HG03342 (cell line): ENCODE data around the gene SLC37A1.
A peak's percentile ranks its signal among the peaks of the same experiment; 100 is the strongest.

Source experiments
- ATAC-seq: cut with Tn5 transposase; IDR thresholded peaks from one replicate; pipeline ENCODE4 v1.9.1; 2021; ENCODE audit warnings: mild to moderate bottlenecking, moderate library complexity; ENCODE audit not compliant: unreplicated experiment

The SLC37A1 gene

DNA sequence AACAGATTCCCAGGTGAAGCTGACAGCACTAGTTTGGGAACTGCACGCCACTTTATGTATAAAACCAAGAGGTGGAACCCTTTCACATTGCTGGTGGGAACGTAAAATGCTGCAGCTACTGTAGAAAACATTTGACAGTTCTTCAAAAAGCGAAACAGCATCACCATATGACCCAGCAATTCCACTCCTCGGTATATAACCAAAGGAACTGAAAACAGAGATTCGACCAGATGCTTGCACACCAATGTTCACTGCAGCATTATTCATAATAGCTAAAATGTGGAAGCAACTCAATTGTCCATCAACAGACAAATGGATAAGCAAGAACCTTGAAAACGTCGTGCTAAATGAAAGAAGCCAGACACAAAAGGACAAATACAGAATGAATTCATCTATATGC, 35.1 kb upstream of the SLC37A1 start:
- peak; percentile 50 for ATAC-seq

DNA sequence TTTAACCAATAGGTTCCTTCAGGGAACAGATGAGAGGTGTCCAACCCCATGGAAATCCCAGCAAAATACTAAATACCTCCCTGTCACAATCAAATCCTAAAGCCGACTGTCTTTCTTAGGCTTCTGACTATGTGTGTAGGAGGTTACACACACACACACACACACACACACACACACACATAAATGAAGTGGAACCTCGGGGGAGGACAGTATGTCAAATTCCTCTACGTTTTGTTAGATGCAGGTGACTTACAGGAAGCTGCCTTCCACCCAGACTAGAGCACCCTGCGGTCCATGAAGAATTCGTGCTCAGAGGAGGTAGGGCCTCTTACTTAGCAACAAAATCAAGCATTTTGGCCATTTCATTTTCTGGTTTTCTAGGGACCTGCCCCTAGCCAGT, 34.1 kb upstream of the SLC37A1 start:
- no peak for ATAC-seq

DNA sequence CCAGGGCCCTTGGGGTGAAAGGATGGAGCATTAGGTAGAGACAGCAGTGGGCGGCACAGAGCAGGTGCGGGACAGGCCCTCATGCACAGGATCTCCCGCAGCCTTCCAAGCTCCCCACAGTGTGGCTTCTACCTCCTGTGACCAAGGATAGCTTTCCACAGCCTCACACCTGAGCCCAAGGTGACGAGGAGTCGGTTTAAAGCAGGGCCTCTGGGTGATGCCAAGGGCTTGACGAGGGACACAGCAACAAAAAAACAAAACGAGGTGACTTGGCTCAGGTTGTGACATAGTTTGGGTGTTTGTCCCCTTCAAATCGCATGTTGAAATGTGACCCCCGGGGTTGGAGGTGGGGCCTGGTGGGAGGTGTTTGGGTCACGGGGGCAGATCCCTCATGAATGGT, 32.9 kb upstream of the SLC37A1 start:
- no peak for ATAC-seq

DNA sequence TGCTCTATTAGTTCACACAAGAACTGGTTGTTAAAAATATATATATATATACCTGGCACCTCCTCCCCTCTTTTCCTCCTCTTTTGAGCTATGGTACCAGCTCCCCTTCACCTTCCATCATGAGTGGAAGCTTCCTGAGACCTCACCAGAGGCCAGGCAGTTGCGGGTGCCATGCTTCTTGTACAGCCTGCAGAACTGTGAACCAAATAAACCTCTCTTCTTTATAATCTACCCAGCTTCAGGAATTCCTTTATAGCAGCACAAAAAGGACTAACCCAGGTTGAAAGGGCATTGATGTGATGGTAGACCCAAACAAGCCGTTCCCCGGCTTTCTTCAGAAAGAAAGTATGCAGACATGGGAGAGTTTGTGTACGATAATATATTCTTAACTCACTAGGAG, 32.5 kb upstream of the SLC37A1 start:
- no peak for ATAC-seq

DNA sequence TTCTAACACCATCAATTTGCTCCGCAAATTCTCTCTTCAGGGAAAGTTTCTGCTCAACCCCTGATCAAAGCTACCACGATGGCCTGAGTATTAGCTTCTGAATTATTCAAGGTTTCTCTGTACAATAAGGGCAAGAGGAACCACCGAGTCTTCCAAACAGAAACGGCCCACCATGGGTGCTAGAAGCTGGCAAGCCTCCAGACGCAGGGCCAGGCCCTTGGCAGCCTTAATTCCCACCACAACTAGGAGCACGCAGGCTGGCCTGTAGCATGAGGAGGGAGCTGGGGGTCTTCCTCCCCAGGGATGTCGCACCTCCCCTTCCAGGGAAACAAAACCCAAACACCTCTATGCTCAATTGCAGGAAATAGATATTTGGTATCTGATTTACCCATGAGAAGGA, 28.7 kb upstream of the SLC37A1 start:
- ATAC-seq = no peak

DNA sequence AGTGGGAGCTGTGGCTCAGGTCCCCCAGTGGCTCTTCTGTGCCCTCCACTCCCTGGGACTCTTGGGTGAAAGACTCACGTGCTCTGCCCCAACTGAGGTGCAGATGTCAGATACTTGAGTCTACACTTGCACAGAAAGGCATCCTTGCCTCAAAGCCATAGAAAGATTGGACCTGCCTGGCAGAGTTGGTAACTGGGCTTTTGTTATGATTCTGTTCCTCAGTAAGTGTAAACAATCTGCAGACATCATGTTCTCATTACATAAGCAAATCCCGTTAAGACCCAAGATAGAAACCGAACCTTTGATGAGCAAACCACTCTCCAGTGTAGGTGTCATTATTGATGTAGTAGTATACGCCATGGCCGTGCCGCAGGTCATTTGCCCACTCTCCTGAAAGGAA, 27.6 kb upstream of the SLC37A1 start:
- ATAC-seq = no peak

DNA sequence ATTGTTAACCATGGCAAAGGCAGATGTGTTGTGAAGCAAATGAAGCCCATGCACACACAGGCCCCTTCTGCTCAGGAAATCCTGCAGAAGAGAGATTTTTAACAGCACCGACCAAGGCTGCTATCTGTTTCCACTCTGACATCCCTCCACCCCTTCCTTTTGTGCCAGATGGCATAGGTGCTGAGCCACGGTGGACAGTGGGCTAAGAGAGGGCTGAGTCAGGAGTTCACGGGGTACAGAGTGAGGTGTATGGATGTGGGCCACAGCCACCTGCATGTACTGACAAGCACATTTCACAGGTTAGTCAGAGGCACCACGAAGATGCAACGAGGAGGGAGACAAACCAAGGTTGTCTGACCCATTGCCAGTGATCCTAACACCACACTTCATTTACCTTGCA, 27.1 kb upstream of the SLC37A1 start:
- no peak for ATAC-seq

DNA sequence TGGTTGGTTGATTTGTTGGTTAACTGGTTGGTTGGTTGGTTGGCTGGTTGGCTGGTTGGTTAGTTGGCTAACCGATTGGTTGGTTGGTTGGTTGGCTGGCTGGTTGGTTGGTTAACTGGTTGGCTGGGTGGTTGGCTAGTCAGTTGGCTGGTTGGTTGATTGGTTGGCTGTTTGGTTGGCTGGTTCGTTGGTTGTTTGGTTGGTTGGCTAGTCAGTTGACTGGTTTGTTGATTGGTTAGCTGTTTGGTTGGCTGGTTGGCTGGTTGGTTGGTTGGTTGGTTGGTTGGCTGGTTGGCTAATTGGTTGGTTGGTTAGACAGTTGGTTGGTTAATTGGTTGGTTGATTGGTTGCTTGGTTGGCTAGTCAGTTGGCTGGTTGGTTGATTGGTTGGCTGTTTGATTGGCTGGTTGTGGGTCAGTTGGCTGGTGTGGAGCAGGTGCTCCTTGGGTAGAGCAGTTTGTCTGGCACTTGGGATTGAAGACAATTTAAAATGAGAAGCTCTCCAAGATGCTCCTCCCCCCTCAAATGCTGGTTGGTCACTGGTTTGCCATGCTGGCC, 24.6 kb upstream of the SLC37A1 start:
- no peak for ATAC-seq

DNA sequence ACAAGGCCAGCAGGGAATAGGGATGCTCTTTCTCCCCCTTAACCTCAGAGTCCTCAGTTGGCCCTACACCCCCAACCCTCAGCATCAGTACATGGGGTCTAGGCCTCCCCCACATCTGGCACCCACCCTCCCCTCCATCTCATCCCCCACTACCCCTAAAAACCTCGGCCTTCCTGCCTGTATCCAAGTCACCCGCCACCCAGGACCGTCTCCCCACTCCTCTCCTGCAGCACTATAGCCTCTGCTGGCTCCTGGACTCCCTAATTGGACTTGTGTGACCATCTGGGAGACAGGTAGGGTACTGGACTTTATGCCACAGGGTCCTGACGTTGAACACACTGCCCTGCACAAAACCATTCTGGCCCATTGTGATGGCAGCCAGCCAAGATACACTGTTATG, 23.7 kb upstream of the SLC37A1 start:
- ATAC-seq = no peak

DNA sequence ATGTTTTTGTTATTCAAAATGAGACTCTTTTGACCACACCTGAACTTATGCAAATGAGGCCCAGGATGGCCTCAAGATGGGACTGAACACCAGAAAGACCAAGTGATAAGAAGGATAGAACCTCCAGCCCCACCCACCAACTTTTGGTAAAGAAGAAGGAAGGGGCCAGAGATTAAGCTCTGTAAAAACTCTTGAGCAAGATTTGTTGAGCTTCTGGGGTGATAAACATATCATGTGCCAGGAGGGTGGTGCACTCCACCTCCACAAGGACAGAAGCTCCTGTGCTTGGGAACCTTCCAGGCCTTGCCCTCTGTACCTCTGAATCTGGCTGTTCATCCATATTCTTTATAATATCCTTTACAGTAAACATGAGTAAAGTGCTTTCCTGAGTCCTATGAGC, 22.9 kb upstream of the SLC37A1 start:
- no peak for ATAC-seq

DNA sequence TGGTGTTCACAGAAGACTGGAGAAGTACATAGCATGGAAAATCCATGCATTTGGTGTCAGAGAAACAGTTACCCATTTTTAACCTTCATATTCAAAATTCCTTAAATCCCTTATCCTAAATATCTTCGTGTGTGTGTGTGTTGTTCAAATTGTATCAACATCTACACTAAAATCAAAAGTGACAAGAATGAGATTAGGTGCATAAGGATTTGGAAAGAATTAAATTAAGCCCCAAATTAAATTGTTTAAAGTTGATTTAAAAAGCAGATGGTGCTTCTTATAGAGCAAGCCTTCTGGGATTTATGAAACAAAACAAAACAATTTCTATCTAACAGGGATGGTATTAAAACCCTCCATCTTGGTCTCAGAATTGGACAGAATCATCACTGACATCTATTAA, 22.3 kb upstream of the SLC37A1 start:
- ATAC-seq = no peak

DNA sequence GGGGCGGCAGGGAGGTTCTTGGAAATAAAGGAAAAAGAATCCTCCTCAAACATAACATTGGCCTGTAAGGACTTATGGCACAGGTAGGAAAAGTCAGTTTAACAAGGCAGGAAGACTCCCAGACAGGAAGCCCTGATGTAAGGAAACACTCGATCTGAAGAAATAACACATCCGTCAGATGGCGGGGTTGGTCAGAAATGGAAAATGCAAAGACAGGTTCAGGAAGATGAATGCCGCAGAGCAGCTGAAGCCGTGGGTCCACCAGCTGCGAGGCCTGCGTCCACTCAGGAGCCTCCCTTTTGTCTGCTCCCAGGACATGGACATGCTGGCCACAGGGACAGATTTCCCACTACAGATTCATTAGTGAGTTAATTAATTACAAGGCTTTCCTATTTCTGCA, 21.5 kb upstream of the SLC37A1 start:
- ATAC-seq = no peak

DNA sequence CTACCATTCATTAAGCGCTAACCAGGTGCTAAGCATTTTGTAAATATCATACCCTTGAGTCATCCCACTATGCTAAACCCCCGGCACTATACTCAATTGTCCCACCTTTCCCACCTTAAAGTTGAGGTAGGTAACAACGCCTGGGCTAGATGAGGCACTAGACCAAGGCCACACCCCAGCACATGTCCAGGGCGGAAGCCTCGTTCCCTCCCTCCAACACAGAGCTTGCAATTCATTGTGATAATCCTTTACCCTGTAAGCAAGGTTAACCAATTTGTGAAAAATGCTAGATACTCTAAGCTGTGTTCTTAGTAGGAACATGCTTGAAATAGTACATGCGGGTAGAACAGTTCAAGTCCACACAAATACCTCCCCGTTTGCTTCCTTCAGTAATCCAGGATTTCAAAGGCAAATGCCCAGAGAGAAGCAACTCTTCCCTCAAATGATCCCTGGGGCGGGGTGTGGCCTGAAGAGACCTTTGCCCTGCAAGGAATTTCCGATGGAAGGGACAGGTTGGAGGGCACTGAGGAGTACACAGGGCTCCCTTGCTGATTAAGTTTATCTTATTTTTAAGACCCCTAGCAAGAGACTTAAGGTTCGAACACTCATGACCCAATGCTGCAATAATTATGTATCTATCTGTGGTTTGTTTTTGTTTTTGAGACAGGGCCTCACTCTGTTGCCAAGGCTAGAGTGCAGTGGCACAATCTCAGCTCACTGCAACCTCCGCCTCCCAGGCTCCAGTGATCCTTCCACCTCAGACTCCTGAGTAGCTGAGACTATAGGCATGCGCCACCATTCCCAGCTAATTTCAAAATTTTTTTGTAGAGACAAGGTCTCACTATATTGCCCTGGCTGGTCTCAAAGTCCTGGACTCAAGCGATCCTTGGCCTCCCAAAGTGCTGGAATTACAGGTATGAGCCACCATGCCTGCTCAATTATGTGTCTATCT, 20.3 kb upstream of the SLC37A1 start:
- ATAC-seq = no peak

DNA sequence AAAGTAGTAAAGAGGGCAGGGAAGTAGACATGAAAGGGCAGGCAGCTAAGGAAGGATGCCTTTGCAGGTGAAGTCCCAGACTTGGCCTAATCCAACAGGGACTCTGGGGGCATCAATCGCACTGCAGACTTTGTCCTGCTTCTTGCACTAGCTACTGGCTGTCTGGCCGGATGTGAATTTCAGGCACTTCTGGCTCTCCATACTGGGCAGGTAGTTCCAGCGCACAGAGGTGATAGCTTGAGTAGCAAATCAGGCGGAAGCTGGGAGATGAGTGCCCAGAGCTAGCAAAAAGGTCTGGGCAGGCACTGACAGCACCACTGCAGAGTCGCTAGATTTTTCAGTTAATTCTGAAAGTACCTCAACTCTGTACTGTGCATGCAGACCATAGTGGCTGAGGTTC, 18.6 kb upstream of the SLC37A1 start:
- no peak for ATAC-seq

DNA sequence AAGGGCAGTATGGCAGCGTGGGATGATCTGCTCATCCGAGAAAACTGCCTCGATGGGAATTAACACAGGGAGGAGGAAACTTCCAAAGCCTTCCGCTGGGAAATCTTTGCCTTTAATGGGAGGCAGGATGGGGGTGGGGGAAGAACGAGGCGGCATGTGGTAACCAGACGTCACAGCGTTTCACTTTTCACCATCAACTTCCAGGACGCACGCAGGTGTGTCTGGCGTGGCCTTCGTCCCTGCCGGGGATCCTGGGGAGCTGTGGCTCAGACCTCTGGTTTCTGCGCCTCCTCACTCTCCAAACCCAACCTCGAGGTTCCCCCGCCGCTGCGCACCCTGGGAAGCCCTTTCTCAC, 17.9 kb upstream of the SLC37A1 start:
- peak; percentile 10 for ATAC-seq

DNA sequence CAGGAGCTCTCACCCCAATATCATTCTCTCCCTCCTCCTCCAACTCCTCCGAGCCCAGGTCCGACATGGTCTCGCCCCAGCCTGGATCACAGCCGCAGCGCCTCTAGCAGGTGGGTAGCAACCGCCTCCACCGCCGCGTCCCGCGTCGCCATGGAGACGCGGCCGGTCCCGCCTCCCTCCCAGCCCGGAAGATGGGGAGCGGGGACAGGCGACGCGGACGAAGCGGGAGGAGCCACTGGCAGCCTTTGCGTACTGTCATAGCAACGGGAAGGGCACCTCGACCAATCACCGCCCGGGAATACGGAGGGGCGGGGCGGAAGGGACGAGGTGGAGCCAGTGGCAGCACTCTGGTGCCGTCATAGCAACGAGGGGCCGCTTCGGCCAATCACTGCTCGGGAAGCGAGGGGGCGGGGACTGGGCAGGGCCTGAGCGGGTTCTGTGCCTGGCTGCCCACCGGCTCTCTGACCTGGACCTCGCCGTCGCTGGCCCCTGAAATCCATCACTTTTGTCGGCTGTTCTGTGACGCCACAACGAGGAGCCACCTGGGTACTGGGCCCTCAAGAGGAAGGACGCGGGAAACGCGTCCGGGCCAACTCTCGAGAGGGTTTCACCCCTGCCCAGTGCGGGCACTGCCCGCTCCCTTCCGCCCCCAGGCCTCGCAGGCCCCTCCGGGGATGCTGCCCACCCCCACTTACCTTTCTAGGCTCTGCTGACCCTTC, 17.4 kb upstream of the SLC37A1 start, which contains the start of gene RSPH1:
RSPH1 (minus strand) TSS at position 105 of the 719 bp plus-strand sequence; CDS start at position 67, 38 bp downstream.
- ATAC-seq = peak; percentile 95

DNA sequence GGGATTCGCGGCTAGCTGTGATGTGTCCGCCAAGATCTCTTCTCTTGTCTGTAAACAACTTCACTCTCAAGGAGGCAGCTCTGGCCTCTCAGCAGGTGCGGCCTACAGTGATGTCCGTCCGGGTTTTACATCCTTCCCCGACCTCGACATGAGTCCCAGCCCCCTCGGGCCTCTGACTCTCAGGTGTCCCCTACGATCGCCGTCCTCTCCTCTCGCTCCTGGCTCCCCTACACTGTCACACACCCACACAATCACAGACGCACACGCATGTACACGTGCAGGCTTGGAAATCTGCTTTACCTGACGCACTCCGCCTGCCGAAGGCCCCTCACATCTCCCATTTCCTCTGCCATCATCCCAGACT, 16.8 kb upstream of the SLC37A1 start:
- no peak for ATAC-seq

DNA sequence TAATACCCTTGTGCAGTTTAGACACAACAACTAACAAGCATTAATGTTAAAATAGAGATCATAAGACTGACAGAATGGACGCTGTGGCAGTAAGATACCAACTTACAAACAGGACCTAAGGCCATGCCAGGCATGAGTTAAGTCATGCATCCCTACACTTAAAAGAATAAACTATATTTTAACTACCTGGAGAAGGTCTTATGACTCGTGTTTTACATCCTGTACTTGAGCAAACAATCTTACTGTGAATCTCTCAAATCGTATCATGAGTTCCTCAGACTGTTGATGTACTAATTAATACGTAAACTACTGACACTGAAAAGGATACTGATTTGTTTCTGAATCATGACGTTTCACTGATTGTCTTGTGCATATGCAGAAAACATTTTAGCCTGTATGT, 15.6 kb upstream of the SLC37A1 start:
- ATAC-seq = no peak

DNA sequence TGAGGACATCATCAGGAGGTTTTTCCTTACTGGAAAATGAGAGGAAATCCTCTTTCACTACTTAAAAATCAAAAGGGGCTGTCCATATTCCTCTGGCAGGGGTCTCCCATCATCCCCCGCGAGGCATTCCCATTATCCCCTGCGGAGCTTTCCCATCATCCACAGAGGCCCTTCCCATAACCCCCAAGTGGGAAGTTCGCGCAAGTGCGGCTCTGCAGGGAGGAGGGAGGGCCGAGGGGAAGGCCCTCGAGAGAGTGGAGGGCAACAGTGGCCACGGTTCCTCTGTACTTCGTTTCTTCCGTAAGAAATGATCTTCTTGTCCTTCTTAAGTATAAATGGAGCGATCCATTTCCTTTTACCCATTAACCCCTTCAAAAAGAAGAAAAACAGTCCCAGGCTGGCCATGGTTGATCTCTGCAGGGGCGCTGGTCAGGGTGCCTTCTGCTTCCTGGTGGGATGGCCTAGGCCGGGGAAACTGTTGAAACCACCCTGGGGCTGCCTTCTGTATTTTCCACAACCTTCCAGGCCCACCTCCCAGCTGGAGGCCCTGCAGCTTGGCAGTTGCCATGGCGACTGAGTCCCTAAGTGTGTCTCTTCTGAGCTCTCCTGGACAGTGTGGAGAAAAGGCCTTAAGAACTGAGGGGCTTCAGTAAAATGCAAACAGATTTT, 14.1 kb upstream of the SLC37A1 start:
- no peak for ATAC-seq

DNA sequence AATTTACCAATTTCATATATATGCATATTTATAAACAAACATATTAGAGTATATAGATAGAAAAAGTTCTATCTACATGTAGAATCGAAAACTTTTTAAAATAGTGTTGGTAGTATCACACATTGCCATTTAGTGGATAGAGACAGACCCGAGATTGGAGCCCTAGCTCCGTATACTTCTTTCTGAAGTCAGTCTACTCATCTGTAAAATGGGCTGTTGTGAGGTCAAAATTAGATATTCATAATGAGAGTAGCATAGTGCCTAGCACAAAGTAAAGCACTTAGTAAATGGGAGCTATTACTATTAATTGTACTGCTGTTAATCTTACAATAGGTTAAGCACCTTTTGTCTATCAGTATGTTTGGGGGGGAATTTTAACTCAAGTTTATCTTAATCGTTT, 13.4 kb upstream of the SLC37A1 start:
- ATAC-seq = no peak

DNA sequence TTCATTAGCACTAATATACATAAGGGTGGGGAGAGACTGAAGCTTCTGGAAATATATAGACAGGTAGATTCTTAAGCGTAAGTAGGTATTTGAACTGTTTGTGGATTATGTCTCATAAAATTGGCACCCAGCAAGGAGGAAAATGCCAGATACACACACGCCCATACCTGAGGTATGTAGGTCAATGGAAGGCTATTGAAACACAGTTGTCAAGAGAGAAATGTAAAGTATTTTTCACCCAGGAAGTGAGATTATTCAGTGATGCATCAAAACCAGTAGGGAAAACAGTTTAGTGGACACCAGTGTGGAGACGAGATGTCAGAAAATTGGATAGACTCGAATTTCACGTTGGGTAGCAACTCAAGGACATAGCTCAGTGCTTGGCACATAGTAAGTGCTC, 12.9 kb upstream of the SLC37A1 start:
- ATAC-seq = no peak
